Gastrocnemius medialis (tissue), 4 donors: ENCODE data around the gene RALGAPA2. TPM values are rescaled to one million over a fixed set of nuclear protein-coding genes. Genes with fewer than 3 reads are reported as not detected.

Experiments used
- ATAC-seq, 2 donors: fragments of 150-250 bp; one replicate each; pipeline ENCODE4 v1.9.1; 2016
- DNase-seq, 2 donors: peaks; one replicate each; pipeline ENCODE4 v3.0.0-alpha.2; 2019
- H3K27ac ChIP-seq, 4 donors: fragments of 200-600 bp; sonication (generic); 1 replicate in 1 of 4; 2 replicates in 3 of 4; pipeline ENCODE4 v1.5.1; 2016 to 2018; ENCODE audit warnings: mild to moderate bottlenecking in 2 of 4, moderate library complexity in 1 of 4
- H3K27me3 ChIP-seq, 3 donors: fragments of 200-600 bp; sonication (generic) in 2 of 3; 1 replicate in 1 of 3; 2 replicates in 2 of 3; pipeline versions ENCODE4 v1.5.1 to v1.6.0; 2016 to 2019; ENCODE audit warnings: mild to moderate bottlenecking in 1 of 3, moderate library complexity in 1 of 3
- H3K36me3 ChIP-seq, 2 donors: fragments of 200-600 bp; sonication (generic) in 1 of 2; one replicate each; pipeline ENCODE4 v1.5.1; 2017 to 2018
- H3K4me1 ChIP-seq, 2 donors: fragments of 200-600 bp; sonication (generic) in 1 of 2; one replicate each; pipeline ENCODE4 v1.5.1; 2016 to 2017; ENCODE audit warnings: mild to moderate bottlenecking in 2 of 2
- H3K4me3 ChIP-seq, 4 donors: fragments of 200-600 bp; sonication (generic) in 3 of 4; 1 replicate in 1 of 4; 2 replicates in 3 of 4; pipeline ENCODE4 v1.5.1; 2016 to 2019; ENCODE audit warnings: mild to moderate bottlenecking in 2 of 4
- H3K9me3 ChIP-seq, 3 donors: fragments of 200-600 bp; sonication (generic) in 2 of 3; 1 replicate in 1 of 3; 2 replicates in 2 of 3; pipeline ENCODE4 v1.5.1; 2016 to 2019
- POLR2A ChIP-seq, 2 donors: fragments of 450-650 bp; IDR thresholded peaks; one replicate each; pipeline ENCODE4 v1.6.1; 2017; ENCODE audit warnings: antibody characterized with exemption in 2 of 2, mild to moderate bottlenecking in 2 of 2, moderate library complexity in 2 of 2
- in situ Hi-C, 4 donors: fragments of 200-750 bp; cut with MboI; loops; one replicate each; pipeline versions ENCODE4 v1.15.0 to v1.8.0; 2017; ENCODE audit warnings: low sequenced_read_pairs in 4 of 4
- intact Hi-C: fragments of 100-400 bp; cut with DNase I; formaldehyde crosslinking; loops from one replicate; pipeline ENCODE4 v1.15.1; 2023; ENCODE audit warnings: low total_unique reads
- total RNA-seq, 4 donors: library from RNA; depleted of rRNA; stranded (reverse); fragments of >200 nt; gene quantifications; one replicate each; pipeline versions ENCODE4 v1.1.0 to v1.2.3, GENCODE V29; 2016
- TF ChIP-seq, protein P1 (sequence below), 5 experiments: fragments of 450-650 bp in 3 of 5; fragments of 200-600 bp in 2 of 5; sonication (generic) in 2 of 5; IDR thresholded peaks in 4 of 5; conservative IDR thresholded peaks in 1 of 5; 1 replicate in 4 of 5; 2 replicates in 1 of 5; pipeline ENCODE4 v1.5.1; 2016 to 2019; ENCODE audit warnings: antibody characterized with exemption in 5 of 5, mild to moderate bottlenecking in 3 of 5, moderate library complexity in 3 of 5

RALGAPA2 gene
- total RNA-seq, 4 donors from 2014 or later: 43.2 to 56.9 (median 52.0) TPM

DNA sequence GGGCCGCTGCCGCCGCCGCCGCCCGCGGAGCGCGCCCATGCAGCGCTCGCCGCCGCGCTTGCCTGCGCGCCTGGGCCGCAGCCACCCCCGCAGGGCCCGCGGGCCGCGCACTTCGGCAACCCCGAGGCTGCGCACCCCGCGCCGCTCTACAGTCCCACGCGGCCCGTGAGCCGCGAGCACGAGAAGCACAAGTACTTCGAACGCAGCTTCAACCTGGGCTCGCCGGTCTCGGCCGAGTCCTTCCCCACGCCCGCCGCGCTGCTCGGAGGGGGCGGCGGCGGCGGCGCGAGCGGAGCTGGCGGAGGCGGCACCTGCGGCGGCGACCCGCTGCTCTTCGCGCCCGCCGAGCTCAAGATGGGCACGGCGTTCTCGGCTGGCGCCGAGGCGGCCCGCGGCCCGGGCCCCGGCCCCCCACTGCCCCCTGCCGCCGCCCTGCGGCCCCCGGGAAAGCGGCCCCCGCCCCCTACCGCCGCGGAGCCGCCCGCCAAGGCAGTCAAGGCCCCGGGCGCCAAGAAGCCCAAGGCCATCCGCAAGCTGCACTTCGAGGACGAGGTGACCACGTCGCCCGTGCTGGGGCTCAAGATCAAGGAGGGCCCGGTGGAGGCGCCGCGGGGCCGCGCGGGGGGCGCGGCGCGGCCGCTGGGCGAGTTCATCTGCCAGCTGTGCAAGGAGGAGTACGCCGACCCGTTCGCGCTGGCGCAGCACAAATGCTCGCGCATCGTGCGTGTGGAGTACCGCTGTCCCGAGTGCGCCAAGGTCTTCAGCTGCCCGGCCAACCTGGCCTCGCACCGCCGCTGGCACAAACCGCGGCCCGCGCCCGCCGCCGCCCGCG is 343.8 kb downstream of the RALGAPA2 start:
- Histone ChIP-seq H3K4me3 (peak overlapping the region; percentile 4 to 44 (median 29)), H3K36me3 (no peaks in the 10 kb centered on the region), H3K4me1 (peaks cover 3 to 8% of the 10 kb centered on the region in 2 donors), H3K9me3 (no peaks in the 10 kb centered on the region), H3K27me3 (peaks cover 61 to 69% (median 67%) of the 10 kb centered on the region in 3 donors), H3K27ac (no peak overlapping the region)
- intact Hi-C loops (no loop called here), in situ Hi-C loops (no loop called here)
- no peak for TF ChIP-seq POLR2A (IDR thresholded peaks at IDR 0.05)
- TF ChIP-seq, protein P1, sequence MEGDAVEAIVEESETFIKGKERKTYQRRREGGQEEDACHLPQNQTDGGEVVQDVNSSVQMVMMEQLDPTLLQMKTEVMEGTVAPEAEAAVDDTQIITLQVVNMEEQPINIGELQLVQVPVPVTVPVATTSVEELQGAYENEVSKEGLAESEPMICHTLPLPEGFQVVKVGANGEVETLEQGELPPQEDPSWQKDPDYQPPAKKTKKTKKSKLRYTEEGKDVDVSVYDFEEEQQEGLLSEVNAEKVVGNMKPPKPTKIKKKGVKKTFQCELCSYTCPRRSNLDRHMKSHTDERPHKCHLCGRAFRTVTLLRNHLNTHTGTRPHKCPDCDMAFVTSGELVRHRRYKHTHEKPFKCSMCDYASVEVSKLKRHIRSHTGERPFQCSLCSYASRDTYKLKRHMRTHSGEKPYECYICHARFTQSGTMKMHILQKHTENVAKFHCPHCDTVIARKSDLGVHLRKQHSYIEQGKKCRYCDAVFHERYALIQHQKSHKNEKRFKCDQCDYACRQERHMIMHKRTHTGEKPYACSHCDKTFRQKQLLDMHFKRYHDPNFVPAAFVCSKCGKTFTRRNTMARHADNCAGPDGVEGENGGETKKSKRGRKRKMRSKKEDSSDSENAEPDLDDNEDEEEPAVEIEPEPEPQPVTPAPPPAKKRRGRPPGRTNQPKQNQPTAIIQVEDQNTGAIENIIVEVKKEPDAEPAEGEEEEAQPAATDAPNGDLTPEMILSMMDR (IDR thresholded peaks at IDR 0.05 in 4 of 5, conservative IDR thresholded peaks at IDR 0.05 in 1 of 5): no peak
- peak in 1 of 2 donors; percentile 36 for ATAC-seq
- DNase-seq: no peak

DNA sequence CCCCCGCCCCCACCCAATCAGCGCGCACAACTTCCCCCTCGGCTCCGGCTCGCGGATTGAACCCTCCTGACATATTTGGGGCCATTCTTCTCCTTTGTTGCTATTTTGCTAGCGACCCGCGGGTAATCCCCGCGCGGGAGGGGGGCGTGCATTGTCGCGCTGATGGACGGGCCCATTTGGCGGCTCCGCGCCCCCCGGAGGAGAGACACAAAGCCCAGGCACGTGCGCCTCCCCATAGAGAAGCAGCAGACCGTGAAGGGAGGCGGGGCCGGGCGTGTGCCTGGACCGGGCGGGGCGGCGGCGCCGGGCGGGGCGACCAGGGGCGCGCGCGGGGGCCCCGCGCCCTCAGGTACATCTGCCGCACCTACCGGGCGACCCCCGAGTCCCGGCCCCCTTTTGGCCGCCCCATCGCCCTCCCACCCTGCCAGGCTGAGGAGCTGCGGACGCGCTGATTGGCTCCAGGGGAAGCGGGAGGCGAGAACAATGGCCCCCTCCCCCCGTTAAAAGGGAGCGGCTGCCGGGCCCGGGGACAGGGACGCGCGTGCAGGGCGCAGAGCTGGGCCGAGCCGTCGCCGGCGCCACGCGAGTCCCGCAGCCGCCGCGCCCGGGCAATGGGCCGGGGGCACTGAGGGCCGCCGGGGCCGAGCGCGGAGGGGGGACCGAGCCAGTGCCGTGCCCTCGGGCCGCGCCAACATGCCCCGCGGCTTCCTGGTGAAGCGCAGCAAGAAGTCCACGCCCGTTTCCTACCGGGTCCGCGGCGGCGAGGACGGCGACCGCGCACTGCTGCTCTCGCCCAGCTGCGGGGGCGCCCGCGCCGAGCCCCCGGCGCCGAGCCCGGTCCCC is 344.6 kb downstream of the RALGAPA2 start, which contains the start of gene INSM1:
Gene INSM1 (plus strand): TSS at position 530 of the 843 bp plus-strand sequence. CDS start 164 bp downstream, at position 694.
- H3K36me3 ChIP-seq: no peaks in the 10 kb centered on the region
- H3K9me3 ChIP-seq: no peaks in the 10 kb centered on the region
- intact Hi-C loops (no loop called here), in situ Hi-C loops (no loop called here)
- DNase-seq (no peak), ATAC-seq (no peak)
- H3K4me1 ChIP-seq: peaks cover 3 to 8% of the 10 kb centered on the region in 2 donors
- H3K27me3 ChIP-seq: peaks cover 66 to 72% (median 70%) of the 10 kb centered on the region in 3 donors
- peak within 1 kb of the TSS in 3 of 4 donors; percentile 36 to 46 (median 39) for H3K4me3 ChIP-seq
- H3K27ac ChIP-seq: no peak within 1 kb of the TSS
- TF ChIP-seq, protein P1 (IDR thresholded peaks at IDR 0.05 in 4 of 5, conservative IDR thresholded peaks at IDR 0.05 in 1 of 5): no peak
- TF ChIP-seq POLR2A (IDR thresholded peaks at IDR 0.05): no peak

DNA sequence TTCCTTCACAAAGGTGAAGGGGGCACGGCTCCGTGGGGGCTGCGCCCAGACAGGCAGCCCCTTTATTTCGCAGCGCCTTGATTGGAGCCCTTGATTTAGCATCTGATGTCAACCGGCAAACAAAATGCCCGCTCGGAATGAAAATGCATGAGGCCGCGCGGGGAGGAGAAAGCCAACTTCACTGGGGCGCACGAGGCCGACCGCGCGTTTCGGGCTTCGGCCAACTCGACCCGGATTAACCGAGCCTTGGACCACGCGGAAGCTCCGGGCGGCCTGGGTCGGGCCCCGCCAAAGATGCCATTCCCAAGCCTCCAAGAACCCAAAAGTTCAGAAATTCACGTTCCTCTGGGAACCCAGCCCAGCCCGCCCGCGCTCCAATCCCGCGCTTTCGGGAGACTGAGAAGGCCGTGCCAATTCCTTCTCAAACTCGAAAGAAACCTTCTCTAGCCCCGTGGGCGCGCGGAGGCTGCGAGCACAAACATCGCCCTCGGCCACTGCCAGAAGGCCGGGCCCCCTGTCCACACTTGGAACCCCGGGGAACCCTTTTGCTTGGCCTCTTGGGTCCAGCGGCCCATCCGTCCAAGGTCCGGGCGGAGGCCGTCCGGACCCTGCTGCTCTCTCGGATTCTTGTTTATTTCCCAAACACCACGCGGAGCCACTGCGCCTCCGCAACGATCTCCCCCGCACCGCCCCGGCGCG is 345.4 kb downstream of the RALGAPA2 start:
- H3K9me3 ChIP-seq: no peaks in the 10 kb centered on the region
- no peak overlapping the region for H3K27ac ChIP-seq
- in situ Hi-C loops: no loop called here
- peaks cover 3 to 8% of the 10 kb centered on the region in 2 donors for H3K4me1 ChIP-seq
- H3K4me3 ChIP-seq: peak overlapping the region in 3 of 4 donors; percentile 29 to 46 (median 36)
- H3K27me3 ChIP-seq: peaks cover 70 to 77% (median 73%) of the 10 kb centered on the region in 3 donors
- intact Hi-C loops: no loop called here
- TF ChIP-seq, protein P1 (IDR thresholded peaks at IDR 0.05 in 4 of 5, conservative IDR thresholded peaks at IDR 0.05 in 1 of 5): no peak
- no peak for TF ChIP-seq POLR2A (IDR thresholded peaks at IDR 0.05)
- DNase-seq (no peak), ATAC-seq (no peak)
- no peaks in the 10 kb centered on the region for H3K36me3 ChIP-seq

DNA sequence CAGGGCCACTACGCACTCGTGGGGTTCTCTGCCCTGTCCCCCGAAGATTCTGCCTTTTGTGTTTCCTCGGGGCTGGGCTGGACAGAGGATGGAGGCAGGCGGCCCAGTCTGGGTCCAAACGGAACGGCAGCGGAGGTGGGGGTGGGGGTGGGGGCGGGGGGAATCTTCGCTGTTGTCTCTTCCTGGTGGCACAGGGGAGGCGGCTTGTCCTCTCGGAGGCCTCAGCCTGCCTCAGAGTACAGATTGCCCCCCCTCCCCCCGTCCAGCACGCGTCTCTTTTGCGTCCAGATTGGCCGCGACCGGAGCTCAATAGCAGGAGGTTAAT is 345.9 kb downstream of the RALGAPA2 start:
- ATAC-seq: no peak
- Histone ChIP-seq H3K4me1 (peaks cover 3 to 8% of the 10 kb centered on the region in 2 donors), H3K36me3 (no peaks in the 10 kb centered on the region), H3K27ac (no peak overlapping the region), H3K9me3 (no peaks in the 10 kb centered on the region), H3K4me3 (no peak overlapping the region), H3K27me3 (peaks cover 67 to 77% (median 76%) of the 10 kb centered on the region in 3 donors)
- in situ Hi-C loops: no loop called here
- intact Hi-C loops: no loop called here
- TF ChIP-seq POLR2A (IDR thresholded peaks at IDR 0.05): no peak
- TF ChIP-seq, protein P1 (IDR thresholded peaks at IDR 0.05 in 4 of 5, conservative IDR thresholded peaks at IDR 0.05 in 1 of 5): no peak
- DNase-seq: no peak
